GM21717 (cell line): ENCODE data around the gene CADM2.
"Not testable (repeated sequence)": the region's sequence is repeated elsewhere in the genome, so short reads cannot be mapped to it uniquely, and the experiment has no call there.

Experiments
- ATAC-seq: cut with Tn5 transposase; IDR thresholded peaks from one replicate; pipeline ENCODE4 v1.9.1; 2021; ENCODE audit warnings: mild to moderate bottlenecking, moderate library complexity; ENCODE audit not compliant: unreplicated experiment

The CADM2 gene

DNA sequence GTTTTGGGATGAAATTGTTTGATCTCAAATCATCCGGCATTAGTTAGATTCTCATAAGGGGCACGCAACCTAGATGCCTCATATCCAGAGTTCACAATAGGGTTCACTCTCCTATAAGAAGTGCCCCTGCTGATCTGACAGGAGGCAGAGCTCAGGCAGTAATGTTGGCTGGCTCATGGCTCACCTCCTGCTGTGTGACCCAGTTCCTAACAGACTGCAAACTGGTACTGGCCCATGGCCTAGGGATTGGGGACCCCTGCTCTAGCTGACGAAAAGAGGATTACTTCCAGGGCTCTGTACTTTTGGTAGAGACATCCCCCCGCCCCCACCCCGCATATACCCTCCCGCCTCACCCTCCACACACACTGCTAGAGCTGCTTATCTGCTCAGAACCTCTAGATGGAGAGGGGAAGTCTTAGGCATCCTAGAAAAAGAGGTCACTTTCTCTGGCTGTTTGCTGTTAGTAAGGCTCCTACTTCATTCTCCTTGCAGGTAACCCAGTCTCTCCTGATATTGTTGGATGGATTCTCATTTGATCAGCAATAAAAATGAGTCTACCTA lies 923.1 kb downstream of the CADM2 start:
- no peak for ATAC-seq

DNA sequence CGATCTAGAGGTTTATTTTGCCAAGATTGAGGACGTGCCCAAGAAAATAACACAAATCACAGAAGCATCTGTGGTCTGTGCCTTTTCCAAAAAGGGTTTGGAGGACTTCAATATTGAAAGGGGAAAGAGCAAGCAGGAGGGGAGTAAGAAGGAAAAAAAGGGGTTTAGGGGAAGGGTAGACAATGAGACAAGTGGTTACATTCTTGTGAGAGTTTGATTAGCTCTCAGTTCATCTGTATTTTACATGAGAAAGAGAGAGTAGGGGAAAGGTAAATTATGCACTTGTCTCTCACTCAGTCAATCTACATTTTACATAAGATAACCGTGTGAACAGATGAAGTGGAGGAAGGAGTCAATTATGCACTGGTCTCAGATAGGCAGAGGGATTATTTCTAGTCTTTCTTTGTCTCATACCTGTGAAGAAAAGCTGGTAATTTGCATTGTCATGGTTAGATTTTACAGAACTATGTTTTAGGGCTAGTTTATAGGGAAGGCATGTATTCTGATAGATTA lies 931.3 kb downstream of the CADM2 start:
- ATAC-seq: no peak

GRCh38 chr3:85903434-85903833 lies 944.6 kb downstream of the CADM2 start:
- ATAC-seq: no peak

DNA sequence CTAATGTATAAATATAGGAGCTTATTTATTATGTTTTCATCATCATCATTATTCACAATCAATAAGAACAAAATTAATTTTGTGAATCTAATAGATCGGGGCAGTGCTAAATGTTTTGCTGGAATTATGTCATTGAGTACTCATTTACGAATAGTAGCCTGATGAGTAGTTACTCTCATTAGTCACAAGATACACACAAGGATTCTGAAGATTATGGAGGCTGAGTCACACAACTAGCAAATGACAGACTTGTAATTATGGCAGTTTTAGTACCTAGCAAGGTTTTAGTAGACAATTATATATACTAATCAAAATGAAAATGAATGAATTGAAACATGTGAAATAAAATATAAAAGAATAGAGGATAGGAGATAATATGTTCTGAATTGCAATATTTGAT lies 954.2 kb downstream of the CADM2 start:
- ATAC-seq: no peak

DNA sequence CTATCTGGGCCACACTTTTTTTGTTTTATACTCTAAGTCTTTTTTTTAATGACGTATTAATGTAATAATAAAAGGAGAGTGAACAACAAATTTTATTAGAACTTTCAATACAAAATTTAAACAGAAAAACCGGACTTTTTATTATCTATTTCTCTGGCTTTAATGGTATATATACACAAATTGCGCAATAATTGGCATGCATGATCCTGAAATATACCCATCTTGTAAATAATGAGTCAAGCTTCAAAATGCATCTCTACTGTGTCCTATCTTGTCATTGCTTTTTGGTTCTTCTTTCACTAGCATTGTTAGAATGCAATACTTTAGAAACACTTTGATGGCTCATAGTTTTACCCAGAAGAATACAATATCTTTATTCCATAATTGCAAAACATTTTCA lies 963.6 kb downstream of the CADM2 start:
- ATAC-seq: no peak

DNA sequence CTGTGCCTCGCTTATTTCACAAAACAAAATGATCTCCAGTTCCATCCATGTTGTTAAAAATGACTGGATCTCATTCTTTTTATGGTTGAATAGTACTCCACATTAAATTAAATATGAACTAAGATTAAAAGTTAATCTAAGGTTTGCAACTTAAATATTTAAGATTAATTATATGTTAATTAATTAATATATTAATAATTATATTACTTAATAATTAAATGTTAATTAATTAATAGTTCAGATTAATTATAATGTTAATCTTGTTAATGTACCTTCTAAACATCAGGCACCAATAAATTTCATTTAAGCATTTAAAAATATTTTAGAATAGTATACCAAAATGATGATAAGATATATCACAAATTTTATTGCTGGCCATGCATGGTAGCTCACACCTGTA lies 971.9 kb downstream of the CADM2 start:
- no peak for ATAC-seq

DNA sequence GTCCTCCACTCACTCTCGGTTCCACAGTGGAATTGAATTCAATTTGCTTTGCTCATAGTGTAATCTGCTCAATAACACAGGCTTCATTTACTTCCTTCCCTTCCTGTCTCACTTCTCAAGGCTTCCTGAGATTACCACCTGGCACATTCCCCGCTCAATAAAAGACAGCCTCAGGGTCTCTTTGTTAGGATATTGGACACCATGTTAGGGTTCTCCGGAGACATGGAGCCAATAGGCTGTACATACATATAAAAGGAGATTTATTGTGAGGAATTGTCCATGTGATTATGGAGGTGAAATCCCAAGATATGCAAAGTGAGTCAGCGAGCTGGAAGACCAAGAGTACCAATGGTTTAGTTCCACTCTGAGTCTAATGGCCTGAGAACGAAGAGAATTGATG lies 974.5 kb downstream of the CADM2 start:
- no peak for ATAC-seq

DNA sequence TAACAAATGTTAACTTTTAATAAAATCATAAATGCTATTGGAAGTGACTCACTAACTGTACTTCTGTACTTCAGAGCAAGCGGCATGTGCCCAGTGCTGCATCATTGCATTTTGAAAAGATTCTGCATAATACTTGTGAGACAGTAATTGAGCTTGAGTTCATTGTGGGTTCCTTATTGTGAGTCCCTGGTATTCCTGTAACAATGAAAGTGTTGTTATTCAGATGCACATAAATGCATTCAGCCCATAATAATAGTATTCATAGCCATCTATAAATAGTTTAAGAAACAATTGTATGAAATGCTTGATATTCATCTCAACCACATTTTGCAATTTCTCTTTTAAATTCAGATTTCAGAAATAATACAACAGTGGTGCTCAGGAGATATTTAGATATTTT lies 976.4 kb downstream of the CADM2 start:
- no peak for ATAC-seq

GRCh38 chr3:85939074-85939482 lies 980.3 kb downstream of the CADM2 start:
- ATAC-seq: no peak

GRCh38 chr3:85950435-85950834 lies 991.6 kb downstream of the CADM2 start:
- no peak for ATAC-seq

- no peak for ATAC-seq
These were observed 1002.0 kb downstream of the CADM2 start for GRCh38 chr3:85960793-85961192.

DNA sequence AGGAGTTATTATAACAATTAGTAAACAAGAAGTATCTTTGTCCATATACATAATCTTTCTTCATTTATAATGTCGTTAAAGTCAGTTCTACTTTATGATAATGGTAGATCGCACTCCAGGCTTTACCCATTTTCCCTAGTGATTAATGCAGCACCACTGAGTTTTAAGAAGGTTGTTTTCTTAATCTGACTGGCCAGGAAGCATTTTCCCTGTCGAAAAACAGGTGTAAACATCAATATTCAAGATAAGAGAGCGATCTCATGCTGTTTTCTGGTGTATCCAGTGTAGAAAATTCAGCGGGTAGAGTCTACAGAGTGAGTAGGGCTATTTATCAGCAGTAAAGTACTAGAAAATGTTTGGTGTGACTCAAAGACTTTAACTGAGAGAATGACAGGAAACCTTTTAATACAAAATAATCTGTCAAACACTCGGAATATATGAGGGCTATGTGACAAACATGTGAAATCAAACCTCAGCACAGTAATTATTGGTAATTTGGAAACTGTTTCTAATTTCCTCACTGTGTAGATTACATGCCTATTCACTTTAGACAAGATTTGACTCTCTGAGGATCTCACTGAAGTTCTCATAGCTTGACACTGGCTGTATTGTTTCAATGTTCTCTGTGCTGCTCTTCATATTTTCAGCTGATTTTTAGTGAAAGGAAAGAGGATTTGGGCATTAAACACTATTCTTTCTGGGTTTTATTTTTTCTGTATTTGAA lies 1019.0 kb downstream of the CADM2 start:
- ATAC-seq: no peak

DNA sequence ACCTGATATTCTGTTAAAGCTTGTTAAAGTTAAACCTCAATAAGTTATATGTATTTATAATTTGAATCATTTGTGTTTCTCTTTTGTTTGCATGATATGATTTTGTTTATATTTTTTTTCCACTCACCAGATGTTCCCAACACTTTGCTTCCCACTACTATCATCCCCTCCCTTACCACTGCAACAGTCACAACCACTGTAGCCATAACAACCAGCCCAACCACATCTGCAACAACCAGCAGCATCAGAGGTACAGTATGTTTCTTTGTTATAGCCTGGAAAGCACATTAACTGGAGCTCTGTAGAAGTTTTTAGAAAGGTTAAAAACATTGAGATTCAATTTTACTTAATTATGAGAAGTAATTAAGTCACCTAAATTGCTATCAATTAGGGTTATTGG lies 1020.2 kb downstream of the CADM2 start:
- no peak for ATAC-seq

- ATAC-seq: not testable (repeated sequence)
These were observed 1030.8 kb downstream of the CADM2 start for GRCh38 chr3:85989581-85989980.

DNA sequence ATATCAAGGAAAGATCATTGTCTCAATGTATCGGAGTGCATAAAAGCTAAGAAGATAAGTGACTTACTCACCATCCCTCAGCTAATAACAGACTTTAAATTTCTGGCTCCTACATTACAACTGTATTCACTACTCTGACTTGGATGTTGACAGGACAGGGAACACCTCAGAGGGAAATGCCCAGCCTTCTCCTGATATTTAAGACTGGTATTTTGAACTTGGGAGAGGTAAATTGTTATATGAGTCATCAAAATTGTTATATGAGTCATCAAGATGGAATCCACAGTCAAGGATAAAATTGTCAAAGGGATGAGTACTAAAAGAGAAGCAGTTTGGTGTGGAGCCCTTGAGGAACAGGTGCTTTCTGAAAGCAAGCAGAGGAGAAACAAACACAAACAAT lies 1070.8 kb downstream of the CADM2 start:
- ATAC-seq: no peak

DNA sequence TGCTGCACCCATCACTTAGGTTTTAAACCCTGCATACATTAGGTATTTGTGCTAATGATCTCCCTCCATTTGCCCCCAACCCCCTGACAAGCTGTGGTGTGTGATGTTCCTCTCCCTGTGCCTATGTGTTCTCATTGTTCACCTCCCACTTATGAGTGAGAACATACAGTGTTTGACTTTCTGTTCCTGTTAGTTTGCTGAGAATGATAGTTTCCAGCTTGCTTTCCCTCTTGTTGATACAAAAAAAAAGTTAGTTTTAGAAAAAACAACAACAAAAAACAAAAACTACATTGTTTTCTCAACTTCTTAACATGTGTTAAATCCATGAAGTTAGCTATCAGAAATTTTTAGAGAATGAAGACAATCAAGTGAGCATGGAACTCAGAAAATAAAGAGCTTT lies 1079.1 kb downstream of the CADM2 start:
- ATAC-seq: no peak

- ATAC-seq: no peak
These were observed 1087.8 kb downstream of the CADM2 start for GRCh38 chr3:86046436-86047136.

- no peak for ATAC-seq
These were observed 1088.4 kb downstream of the CADM2 start for GRCh38 chr3:86047161-86047560.

DNA sequence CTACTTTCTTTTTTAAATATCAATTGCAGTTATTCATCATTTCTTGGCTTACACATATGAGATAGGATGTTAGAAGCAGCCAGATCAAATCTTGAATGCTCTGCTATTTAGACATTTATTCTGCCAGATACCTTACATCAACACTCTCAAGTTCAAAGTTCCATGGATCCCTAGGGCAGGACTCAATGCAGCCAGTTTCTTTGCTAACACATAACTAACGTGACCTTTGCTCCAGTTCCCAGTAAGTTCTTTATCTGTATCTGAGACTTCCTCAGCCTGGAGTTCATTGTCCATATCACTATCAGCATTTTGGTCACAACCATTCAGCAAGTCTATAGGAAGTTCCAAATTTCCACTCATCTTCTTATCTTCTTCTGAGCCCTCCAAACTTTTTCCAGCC lies 1092.3 kb downstream of the CADM2 start:
- ATAC-seq: no peak

GRCh38 chr3:86056032-86056431 lies 1097.2 kb downstream of the CADM2 start:
- no peak for ATAC-seq

GRCh38 chr3:86056962-86057361 lies 1098.2 kb downstream of the CADM2 start:
- no peak for ATAC-seq

GRCh38 chr3:86073799-86074198 lies 1115.0 kb downstream of the CADM2 start:
- no peak for ATAC-seq
